Gastrocnemius medialis (tissue), 4 donors: ENCODE measurements around the gene GOLT1B.

Source experiments
- POLR2A ChIP-seq, 2 donors: fragments of 450-650 bp; IDR thresholded peaks; one replicate each; pipeline ENCODE4 v1.6.1; 2017; ENCODE audit warnings: antibody characterized with exemption in 2 of 2, mild to moderate bottlenecking in 2 of 2, moderate library complexity in 2 of 2
- TF ChIP-seq, protein P1 (sequence below), 5 experiments: fragments of 450-650 bp in 3 of 5; fragments of 200-600 bp in 2 of 5; sonication (generic) in 2 of 5; IDR thresholded peaks in 4 of 5; conservative IDR thresholded peaks in 1 of 5; 1 replicate in 4 of 5; 2 replicates in 1 of 5; pipeline ENCODE4 v1.5.1; 2016 to 2019; ENCODE audit warnings: antibody characterized with exemption in 5 of 5, mild to moderate bottlenecking in 3 of 5, moderate library complexity in 3 of 5

DNA sequence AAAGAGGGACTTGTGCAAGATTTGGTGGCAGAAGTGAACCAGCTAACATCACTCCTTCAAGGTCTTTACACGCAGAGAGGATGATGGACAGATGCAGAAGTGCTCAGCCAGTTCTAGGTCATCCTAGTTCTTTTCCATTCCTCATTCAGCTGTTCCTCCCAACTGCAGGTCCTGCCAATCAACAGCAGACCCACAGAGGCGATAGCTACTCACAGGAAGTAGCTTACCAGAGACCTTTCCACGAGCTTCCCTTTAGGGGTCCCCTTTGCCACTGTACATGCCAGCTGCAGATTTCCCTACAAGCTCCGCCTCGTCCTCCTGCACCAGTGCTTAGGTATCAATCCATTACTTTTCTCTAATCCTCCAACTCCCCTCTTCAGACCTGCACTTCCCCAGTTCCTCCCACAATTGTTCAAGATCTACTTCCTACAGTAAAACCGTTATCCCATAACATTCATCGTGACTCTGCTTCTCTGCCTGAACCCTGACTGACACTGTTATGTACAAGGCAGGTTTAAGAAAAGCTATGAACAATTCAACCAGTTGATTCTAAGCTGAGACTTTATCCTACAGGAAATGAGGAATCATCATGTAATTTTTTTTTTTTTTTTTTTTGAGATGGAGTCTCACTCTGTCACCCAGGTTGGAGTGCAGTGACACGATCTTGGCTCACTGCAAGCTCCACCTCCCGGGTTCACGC lies 22.7 kb upstream of the GOLT1B start:
- TF ChIP-seq, protein P1, sequence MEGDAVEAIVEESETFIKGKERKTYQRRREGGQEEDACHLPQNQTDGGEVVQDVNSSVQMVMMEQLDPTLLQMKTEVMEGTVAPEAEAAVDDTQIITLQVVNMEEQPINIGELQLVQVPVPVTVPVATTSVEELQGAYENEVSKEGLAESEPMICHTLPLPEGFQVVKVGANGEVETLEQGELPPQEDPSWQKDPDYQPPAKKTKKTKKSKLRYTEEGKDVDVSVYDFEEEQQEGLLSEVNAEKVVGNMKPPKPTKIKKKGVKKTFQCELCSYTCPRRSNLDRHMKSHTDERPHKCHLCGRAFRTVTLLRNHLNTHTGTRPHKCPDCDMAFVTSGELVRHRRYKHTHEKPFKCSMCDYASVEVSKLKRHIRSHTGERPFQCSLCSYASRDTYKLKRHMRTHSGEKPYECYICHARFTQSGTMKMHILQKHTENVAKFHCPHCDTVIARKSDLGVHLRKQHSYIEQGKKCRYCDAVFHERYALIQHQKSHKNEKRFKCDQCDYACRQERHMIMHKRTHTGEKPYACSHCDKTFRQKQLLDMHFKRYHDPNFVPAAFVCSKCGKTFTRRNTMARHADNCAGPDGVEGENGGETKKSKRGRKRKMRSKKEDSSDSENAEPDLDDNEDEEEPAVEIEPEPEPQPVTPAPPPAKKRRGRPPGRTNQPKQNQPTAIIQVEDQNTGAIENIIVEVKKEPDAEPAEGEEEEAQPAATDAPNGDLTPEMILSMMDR (IDR thresholded peaks at IDR 0.05 in 4 of 5, conservative IDR thresholded peaks at IDR 0.05 in 1 of 5), result no peak
- no peak for TF ChIP-seq POLR2A (IDR thresholded peaks at IDR 0.05)
